HPDE6-E6E7 (cell line): ENCODE results near the gene EIF3C.
"Not testable (repeated sequence)": the region's sequence is repeated elsewhere in the genome, so short reads cannot be mapped to it uniquely, and the experiment has no call there.

Experiments
- DNase-seq: peaks from one replicate; pipeline ENCODE4 v3.0.0; 2011; ENCODE audit warnings: missing footprints; ENCODE audit errors: extremely low spot score

The EIF3C gene

DNA sequence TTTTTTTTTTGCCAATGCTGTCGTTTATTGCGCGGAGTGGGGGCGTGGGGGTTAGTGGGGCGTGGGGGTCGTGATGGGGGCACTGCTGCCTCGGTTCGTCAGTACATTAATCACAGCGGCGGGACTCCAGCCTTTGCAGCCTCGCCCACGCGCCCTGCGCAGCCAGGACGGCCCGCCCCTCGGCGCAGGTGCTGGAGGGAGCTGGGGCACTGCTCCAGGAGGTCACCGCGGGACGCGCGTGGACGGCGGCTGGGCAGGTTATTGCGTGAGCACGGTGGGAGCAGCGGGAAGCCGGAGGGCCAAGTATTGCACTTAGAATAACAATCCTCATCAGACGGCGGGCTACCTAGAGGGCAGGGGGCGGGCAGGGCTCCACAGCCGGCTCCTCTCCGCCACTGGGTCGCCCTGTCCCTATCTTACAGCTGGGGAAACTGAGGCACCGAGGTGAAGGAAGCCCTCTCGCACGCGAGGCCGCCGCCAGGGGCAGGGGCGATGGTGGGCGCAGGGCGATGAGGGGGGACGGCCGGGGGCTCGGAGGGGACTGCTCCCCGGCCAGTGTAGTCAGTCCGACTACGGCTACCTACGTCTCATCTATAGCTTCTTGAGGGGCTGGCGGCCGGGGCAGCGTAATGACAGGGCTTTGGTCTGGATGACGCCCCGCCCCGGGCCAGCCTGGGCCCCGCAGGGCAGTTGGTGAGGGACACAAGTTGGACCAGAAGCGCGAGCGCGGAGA lies 35.5 kb downstream of the EIF3C start:
- DNase-seq = not testable (repeated sequence)

DNA sequence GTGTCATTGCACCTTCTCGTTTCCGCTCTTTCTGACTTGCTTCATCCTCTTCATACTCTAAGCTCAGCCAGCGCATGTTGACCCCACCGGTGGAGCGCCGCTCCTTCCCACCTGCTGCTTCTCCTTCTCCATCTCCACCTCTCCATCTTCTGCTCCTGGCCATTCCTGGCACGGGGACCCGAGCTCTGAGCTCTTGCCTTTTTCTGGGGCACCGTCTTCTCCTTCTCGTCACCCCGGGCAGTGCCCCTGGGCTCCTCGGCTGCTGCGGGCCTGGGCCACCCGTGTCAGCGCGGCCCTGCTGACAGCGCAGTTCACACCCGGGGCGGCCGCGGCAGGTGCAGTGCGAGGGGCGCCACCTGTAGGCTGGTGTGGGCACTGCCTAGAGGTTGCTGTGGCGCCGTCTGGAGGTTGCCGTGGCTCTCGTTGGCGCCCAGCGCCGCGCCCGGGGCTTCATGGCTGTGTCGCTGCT lies 38.8 kb downstream of the EIF3C start:
- DNase-seq = not testable (repeated sequence)

DNA sequence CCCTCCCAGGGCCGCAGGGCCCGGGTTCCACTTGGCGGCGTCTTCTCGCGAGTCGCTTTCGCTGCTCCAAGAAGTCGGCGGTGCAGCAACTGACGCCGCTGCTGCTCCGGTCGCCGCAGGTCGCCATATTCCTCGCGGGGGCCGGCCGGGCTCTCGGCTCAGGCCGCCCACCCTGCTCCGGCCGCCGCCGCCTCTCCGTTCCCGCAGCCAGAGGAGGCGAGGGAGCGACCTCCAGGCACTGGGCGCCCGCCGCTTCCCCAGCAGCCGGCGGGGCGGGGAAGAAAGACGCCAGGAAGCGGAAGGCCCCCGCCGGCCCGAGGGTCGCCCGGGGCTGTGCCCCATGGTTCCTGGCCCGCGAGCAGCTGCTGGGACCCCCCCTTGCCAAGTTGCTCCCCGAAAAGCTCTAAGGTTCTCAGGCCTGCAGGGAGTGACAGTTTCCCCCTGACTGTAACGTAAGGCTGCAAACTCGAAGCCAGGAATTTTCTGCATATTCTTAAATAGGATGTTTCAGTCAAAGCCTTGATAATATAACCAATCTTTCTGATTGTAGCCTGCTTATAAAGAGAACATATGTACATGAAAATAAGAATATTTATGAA lies 39.3 kb downstream of the EIF3C start:
- DNase-seq = not testable (repeated sequence)

DNA sequence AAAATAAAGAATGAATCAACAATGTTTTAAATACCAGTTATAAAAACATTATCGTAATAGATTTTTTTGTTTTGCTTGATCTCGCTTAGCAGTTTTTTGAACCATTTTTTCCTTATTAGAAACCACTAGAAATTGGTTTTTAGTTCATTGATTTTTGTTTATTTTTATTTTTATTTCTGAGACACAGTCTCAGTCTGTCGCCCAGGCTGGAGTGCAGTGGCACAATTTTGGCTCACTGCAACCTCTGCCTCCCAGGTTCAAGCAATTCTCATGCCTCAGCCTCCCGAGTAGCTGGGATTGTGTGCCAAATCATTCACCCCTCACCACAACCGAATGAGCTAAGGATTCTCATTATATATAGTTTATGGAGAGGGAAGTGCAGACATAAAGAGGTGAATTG lies 40.2 kb downstream of the EIF3C start, which contains the start of gene NPIPB9:
Gene NPIPB9 (plus strand): TSS at position 301 of the 400 bp plus-strand sequence.
- not testable (repeated sequence) for DNase-seq

DNA sequence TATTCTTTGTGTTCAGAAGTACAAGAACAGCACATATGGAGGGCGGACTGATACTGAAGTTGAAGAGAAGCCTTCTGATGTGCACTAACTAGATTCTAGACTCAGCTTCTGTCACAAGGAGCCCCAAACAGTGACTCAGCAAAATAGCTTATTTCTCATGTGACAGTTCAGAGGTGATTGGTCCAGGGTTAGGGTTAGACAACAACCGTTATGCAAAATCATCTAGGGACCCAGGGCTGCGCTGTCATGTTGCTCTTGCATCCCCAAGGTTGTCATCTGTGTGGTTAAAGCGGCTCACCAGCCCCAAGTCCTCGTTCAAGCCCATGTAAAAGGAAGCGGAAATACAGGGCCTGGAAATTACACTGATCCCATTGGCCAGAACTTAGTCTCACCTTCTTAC lies 70.4 kb downstream of the EIF3C start:
- DNase-seq = not testable (repeated sequence)

DNA sequence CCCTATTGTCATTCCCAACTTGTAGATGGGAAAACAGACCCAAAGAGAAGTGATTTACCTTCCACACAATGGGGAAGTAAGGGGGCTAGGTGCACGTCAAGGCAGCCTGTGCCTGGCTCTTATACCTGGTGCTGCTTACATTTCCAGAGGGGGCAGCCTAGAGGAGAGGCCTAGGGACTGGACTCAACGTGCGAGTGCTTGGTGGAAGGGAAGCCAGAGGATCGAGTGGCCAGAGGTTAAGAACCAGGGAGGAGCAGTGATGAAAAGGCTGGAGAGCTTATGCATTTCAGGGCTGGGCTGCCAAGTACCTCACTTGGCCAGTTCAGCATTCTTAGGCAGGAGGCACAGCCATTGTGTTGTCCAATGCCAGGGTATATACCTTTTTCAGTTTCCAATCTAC lies 71.1 kb downstream of the EIF3C start:
- DNase-seq = not testable (repeated sequence)
